ENCODE data around the gene KCNG1.

- TF ChIP-seq CTCF (IDR thresholded peaks at IDR 0.05) (no peak), EZH2phosphoT487 (IDR thresholded peaks at IDR 0.05) (no peak)
Measured at GRCh38 chr20:50969435-50969834, 53.5 kb downstream of the KCNG1 start.
